Stimulated activated CD4-positive, alpha-beta T cell treated with anti-CD3 and anti-CD28 coated beads, Interleukin-2, amount 100 ng/mL, for 48 hours (primary cell): ENCODE measurements around the gene ZNF354B.
A peak's percentile ranks its signal among the peaks of the same experiment; 100 is the strongest.

ENCODE experiments used
- DNase-seq, 2 donors: peaks; one replicate each; pipeline ENCODE4 v3.0.0-alpha.2; 2020

The ZNF354B gene

DNA sequence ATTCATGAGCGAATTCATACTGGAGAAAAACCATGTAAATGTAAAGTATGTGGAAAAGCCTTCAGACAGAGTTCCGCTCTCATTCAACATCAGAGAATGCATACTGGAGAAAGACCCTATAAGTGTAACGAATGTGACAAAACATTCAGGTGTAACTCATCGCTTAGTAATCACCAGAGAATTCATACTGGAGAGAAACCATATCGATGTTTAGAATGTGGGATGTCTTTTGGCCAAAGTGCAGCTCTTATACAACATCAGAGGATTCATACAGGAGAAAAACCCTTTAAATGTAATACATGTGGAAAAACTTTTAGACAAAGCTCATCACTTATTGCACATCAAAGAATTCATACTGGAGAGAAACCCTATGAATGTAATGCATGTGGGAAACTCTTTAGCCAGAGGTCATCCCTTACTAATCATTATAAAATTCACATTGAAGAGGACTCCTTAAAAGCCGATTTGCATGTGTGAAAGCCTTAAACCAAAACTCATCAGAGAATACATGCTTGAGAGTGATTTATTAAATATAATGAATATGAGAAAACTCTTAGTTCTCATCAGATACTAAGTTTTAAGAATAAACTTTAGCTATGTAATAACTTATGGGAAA lies 24.2 kb downstream of the ZNF354B start:
- no peak for DNase-seq

- peak; percentile 15 to 18 for DNase-seq
Measured at GRCh38 chr5:178895615-178896571, 36.1 kb downstream of the ZNF354B start, which contains the start of gene ZFP2. TSS of gene ZFP2 (plus strand) at chr5:178895913. CDS start at chr5:178931314, 35,401 bp downstream.

DNA sequence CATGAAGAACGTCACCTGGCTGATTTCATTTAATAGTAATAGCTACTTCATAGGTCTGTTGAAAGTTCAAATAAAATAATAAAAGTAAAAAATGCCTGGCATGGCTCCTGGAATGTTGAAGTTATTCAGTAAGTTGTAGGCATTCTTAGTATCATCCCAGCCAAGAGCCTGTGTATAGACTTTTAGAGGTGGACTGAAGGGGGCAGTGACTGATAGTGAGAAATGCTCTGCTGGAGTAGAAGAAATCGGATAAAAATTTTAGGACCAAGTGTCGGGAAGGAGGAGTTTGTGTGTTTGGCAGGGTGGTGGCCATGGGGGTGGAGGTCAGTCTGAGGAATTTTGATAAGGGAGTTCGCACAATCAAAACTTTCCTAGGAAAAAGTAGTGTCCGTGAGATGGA lies 39.5 kb downstream of the ZNF354B start:
- no peak for DNase-seq

- no peak for DNase-seq
Measured at GRCh38 chr5:178902849-178903248, 43.1 kb downstream of the ZNF354B start.

DNA sequence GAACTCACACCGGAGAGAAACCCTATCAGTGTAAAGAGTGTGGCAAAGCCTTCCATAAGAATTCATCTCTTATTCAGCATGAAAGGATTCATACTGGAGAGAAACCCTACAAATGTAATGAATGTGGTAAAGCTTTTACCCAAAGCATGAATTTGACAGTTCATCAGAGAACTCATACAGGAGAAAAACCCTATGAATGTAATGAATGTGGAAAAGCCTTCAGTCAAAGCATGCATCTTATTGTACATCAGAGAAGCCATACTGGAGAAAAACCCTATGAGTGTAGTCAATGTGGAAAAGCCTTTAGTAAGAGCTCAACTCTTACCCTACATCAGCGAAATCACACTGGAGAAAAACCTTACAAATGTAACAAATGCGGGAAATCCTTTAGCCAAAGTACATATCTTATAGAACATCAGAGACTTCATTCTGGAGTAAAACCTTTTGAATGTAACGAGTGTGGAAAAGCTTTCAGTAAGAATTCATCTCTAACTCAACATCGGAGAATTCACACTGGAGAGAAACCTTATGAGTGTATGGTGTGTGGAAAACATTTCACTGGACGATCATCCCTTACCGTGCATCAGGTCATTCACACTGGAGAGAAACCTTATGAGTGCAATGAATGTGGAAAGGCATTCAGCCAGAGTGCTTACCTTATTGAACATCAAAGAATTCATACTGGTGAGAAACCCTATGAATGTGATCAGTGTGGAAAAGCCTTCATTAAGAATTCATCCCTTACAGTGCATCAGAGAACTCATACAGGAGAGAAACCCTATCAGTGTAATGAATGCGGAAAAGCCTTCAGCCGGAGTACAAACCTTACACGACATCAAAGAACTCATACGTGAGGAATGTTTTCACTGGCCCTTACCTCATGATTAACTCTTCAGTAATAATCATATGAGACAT lies 72.3 kb downstream of the ZNF354B start:
- no peak for DNase-seq
